ENCODE data around the gene PBXIP1.
A peak's percentile ranks its signal among the peaks of the same experiment; 100 is the strongest.
"Not testable (repeated sequence)": the region's sequence is repeated elsewhere in the genome, so short reads cannot be mapped to it uniquely, and the experiment has no call there.

Gene PBXIP1

DNA sequence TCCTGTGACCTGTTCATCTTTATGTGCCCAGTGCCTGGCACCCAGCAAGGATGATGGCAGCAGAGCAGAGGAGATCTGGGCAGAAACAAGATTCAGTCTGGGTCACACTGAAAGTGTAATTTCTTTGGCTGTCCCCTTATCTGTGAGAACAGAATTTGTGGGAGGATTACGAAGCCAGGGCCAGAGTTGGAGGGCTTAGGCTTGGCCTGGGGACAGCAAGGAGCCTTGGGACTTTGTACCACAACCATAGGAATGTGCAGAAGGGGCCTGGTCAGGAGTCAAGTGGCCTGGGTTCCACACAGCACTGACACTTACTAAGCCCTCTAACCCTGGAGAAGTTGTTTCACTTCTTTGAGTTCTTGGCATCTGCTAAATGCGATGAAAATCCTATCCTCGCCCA, 32.2 kb downstream of the PBXIP1 start:
- H3K4me3 ChIP-seq (ENCODE audit: low read length): no peak overlapping the region
- H3K9me3 ChIP-seq (ENCODE audit: control insufficient read depth, low read length): no peaks in the 10 kb centered on the region
- no peak for DNase-seq (ENCODE audit: low read depth)
- no peaks in the 10 kb centered on the region for H3K4me1 ChIP-seq (ENCODE audit: control insufficient read depth, insufficient read depth, low read length)
- H3K9ac ChIP-seq (ENCODE audit: low read length): no peak overlapping the region
- peaks cover 43% of the 10 kb centered on the region for H3K36me3 ChIP-seq (ENCODE audit: control insufficient read depth, insufficient read depth, low read length, severe bottlenecking)
- H3K27me3 ChIP-seq (replicated peaks; ENCODE audit: control insufficient read depth, insufficient read depth, low read length): no peaks in the 10 kb centered on the region

DNA sequence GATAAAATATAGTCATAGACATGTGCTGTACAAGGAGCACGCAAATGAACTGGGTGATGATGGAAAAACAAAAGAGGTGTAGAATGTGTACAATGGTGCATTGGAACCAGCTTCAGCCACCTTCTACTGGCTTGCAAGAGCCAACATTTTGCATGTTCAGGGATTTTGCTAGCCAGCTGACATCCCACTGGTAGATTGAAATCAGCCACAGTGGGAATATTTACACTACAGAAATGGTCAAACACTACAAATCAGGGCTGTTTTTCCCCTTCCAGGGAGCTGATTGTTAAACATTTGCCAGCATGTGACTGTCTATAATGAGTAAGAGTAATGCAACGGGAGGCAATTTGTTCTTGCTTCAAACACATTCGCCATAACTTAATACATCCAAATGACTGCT, 42.6 kb downstream of the PBXIP1 start:
- Histone ChIP-seq H3K4me1 (ENCODE audit: control insufficient read depth, insufficient read depth, low read length) (no peaks in the 10 kb centered on the region), H3K9me3 (ENCODE audit: control insufficient read depth, low read length) (peaks cover 14% of the 10 kb centered on the region), H3K9ac (ENCODE audit: low read length) (no peak overlapping the region), H3K4me3 (ENCODE audit: low read length) (no peak overlapping the region), H3K36me3 (ENCODE audit: control insufficient read depth, insufficient read depth, low read length, severe bottlenecking) (no peaks in the 10 kb centered on the region), H3K27me3 (replicated peaks; ENCODE audit: control insufficient read depth, insufficient read depth, low read length) (no peaks in the 10 kb centered on the region)
- DNase-seq (ENCODE audit: low read depth): no peak

DNA sequence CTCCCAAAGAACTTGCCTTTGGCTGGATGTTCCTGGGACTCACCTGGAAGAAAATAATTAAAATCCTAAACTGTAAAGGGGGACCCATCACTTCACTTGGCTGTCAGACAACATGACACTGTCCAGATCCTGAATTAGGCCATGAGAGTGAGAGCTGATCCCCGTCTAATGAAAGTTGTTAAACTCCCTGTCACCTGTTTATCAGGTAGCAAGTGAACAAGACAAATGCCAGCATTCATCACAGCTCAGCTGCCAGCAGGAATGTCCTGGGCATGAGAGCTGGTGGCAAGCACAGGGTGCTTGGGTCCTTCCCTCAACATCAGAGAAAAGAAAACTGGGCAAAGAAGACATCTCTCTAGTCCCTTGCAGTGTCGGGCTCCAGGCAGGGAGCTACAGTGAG, 43.1 kb downstream of the PBXIP1 start:
- no peak overlapping the region for H3K9ac ChIP-seq (ENCODE audit: low read length)
- H3K27me3 ChIP-seq (replicated peaks; ENCODE audit: control insufficient read depth, insufficient read depth, low read length): no peaks in the 10 kb centered on the region
- H3K9me3 ChIP-seq (ENCODE audit: control insufficient read depth, low read length): peaks cover 18% of the 10 kb centered on the region
- no peak overlapping the region for H3K4me3 ChIP-seq (ENCODE audit: low read length)
- no peaks in the 10 kb centered on the region for H3K4me1 ChIP-seq (ENCODE audit: control insufficient read depth, insufficient read depth, low read length)
- no peak for DNase-seq (ENCODE audit: low read depth)
- H3K36me3 ChIP-seq (ENCODE audit: control insufficient read depth, insufficient read depth, low read length, severe bottlenecking): no peaks in the 10 kb centered on the region

DNA sequence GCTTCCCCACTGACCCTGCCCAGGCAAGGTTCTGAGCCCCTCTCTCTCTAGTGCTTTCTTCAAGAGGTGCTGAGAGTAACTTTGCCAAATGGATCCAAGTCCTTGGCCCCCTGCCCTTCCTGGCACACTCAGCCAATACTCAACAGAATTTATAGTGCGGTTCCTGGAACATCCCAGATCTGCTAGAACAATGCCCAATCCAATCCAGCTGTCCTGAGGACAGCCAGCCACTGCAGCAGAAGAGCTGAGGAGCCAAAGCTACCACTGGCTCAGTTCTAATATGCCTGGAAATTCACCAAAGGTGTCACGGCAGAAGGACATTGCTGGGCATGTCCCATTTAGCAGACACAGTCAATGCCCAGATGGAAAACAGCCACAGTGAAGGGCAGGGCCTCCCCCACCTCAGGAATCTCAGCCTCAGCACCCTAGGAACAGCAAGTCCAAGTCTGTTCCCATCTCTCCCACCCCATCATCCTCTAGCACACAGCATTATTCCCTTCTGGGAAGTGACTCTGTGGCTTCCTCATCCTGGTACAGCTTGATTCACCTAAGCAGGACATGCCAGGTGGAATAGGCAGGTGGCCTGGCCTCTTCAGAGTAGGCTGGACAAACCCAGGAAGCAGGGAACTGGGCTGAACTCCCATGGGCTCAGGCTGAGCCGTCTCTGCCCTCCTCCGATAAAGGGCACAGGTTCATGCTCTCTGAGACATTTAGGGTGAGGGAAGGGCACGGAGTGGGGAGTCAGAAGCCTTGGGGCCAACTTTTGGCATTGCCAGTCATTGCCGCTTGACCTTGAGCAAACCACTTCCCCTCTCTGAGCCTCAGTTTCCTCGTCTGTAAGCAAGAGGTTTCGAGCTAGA, 44.0 kb downstream of the PBXIP1 start:
- H3K9ac ChIP-seq (ENCODE audit: low read length): no peak overlapping the region
- H3K36me3 ChIP-seq (ENCODE audit: control insufficient read depth, insufficient read depth, low read length, severe bottlenecking): no peaks in the 10 kb centered on the region
- no peaks in the 10 kb centered on the region for H3K4me1 ChIP-seq (ENCODE audit: control insufficient read depth, insufficient read depth, low read length)
- H3K4me3 ChIP-seq (ENCODE audit: low read length): no peak overlapping the region
- H3K9me3 ChIP-seq (ENCODE audit: control insufficient read depth, low read length): peaks cover 20% of the 10 kb centered on the region
- no peaks in the 10 kb centered on the region for H3K27me3 ChIP-seq (replicated peaks; ENCODE audit: control insufficient read depth, insufficient read depth, low read length)
- DNase-seq (ENCODE audit: low read depth): no peak

DNA sequence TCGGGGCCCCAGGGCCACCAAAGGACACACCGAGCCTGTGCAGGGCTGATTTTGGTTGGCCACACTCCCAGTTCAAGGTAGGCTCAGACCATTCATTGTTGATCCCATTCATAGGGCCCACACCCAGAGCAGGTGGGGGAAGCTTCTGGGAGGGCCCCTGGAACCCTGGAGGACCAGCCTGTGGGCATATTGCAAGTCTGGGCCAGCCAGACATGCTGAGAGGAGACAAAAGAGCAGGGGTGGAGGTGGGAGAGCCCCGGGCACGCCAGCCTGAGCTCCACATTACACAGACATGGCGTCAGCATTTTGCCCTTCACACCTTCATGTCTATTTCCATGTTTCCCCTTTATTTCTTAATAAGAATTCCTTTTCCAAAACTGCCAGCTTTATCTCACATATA, 45.0 kb downstream of the PBXIP1 start:
- no peaks in the 10 kb centered on the region for H3K4me1 ChIP-seq (ENCODE audit: control insufficient read depth, insufficient read depth, low read length)
- no peak overlapping the region for H3K9ac ChIP-seq (ENCODE audit: low read length)
- no peaks in the 10 kb centered on the region for H3K27me3 ChIP-seq (replicated peaks; ENCODE audit: control insufficient read depth, insufficient read depth, low read length)
- no peaks in the 10 kb centered on the region for H3K36me3 ChIP-seq (ENCODE audit: control insufficient read depth, insufficient read depth, low read length, severe bottlenecking)
- peaks cover 20% of the 10 kb centered on the region for H3K9me3 ChIP-seq (ENCODE audit: control insufficient read depth, low read length)
- no peak overlapping the region for H3K4me3 ChIP-seq (ENCODE audit: low read length)
- no peak for DNase-seq (ENCODE audit: low read depth)

DNA sequence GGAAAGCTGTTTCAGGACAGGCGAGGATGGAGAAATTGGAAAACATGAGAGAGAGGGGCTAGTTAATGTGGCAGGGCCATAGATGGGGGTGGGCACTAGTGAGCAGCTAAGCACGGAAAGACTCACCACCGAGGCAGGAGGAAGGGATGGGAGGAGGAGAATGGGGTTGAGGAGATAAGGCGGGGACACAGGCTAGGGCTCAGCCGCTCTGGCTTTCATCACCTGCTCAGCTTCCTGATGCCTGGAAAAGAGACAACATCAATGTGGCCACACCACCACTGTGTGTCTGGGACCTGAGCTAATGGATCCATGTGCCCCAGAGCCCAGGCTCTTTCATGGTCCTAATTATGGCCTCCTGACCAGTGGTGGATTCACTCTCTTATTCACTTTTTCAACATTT, 47.0 kb downstream of the PBXIP1 start:
- Histone ChIP-seq H3K4me3 (ENCODE audit: low read length) (no peak overlapping the region), H3K36me3 (ENCODE audit: control insufficient read depth, insufficient read depth, low read length, severe bottlenecking) (no peaks in the 10 kb centered on the region), H3K27me3 (replicated peaks; ENCODE audit: control insufficient read depth, insufficient read depth, low read length) (no peaks in the 10 kb centered on the region), H3K9ac (ENCODE audit: low read length) (no peak overlapping the region), H3K9me3 (ENCODE audit: control insufficient read depth, low read length) (peaks cover 20% of the 10 kb centered on the region), H3K4me1 (ENCODE audit: control insufficient read depth, insufficient read depth, low read length) (no peaks in the 10 kb centered on the region)
- DNase-seq (ENCODE audit: low read depth): no peak

DNA sequence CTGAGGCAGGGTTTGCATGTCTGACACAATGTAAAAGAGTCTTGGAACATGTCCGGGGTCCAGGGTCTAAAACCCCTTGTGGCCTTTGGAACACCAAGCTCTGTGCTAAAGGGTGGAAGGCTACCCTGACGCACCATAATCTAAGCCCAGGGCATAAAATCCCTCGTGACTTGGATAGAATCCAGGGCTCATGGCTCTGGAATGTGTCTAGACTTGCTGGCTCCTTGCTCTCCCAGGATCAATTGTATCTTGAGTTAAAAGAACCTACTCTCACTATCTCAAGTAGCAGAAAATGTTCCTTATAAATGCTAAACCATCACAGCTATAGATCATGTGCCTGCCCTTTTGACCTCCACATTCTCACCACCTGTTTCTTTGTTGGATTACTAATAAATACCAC, 47.8 kb downstream of the PBXIP1 start:
- not testable (repeated sequence) for H3K9ac ChIP-seq (ENCODE audit: low read length); H3K36me3 ChIP-seq (ENCODE audit: control insufficient read depth, insufficient read depth, low read length, severe bottlenecking); H3K4me3 ChIP-seq (ENCODE audit: low read length); H3K4me1 ChIP-seq (ENCODE audit: control insufficient read depth, insufficient read depth, low read length); H3K27me3 ChIP-seq (replicated peaks; ENCODE audit: control insufficient read depth, insufficient read depth, low read length); DNase-seq (ENCODE audit: low read depth)
- peaks cover 20% of the 10 kb centered on the region for H3K9me3 ChIP-seq (ENCODE audit: control insufficient read depth, low read length)

DNA sequence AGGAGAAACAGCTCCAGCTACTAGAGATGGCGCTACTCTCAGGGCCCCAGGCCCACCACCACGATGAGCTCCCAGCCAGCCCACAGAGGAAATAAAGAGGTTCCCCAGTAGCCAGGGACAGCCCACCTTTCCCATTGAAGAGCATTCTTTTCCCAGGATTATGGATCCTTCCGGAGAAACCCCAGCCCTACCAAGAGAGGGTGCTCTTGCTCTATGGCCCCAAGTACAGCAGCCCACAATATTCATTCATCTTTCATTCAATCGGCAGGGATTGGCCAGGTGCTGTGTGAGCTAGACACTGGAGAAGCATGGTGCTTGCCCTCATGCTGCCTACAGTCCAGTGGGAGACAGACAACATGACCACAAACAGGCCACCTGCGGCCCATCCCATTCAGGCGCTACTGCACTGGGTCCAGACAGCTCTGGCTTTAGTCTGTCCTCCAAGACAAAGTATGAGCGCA, 49.2 kb downstream of the PBXIP1 start:
- Histone ChIP-seq H3K4me1 (ENCODE audit: control insufficient read depth, insufficient read depth, low read length) (no peaks in the 10 kb centered on the region), H3K4me3 (ENCODE audit: low read length) (no peak overlapping the region)
- DNase-seq (ENCODE audit: low read depth): no peak

DNA sequence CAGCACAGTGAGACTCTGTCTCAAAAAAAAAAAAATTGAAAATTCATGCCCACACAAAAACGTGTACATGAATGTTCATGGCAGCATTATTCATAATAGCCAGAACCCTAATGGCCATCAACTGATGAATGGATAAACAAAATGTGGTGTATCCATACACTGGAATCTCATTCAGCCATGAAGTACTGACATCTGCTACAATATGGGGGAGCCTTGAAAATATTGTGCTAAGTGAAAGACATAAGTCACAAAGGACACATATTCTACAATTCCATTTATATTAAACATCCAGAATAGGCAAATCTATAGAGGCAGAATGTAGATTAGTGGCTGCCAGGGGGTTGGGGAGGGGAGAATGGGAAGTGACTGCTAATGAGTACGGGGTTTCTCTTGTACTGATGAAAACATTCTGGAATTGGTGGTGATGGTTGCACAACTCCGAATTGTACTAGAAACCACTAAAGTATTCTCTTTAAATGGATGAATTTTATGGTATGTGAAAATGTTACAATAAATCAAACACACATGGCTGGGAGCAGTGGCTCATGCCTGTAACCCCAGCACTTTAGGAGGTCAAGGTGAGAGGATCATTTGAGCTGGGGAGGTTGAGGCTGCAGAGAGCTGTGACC, 52.8 kb downstream of the PBXIP1 start:
- Histone ChIP-seq H3K4me3 (ENCODE audit: low read length) (no peak overlapping the region), H3K9me3 (ENCODE audit: control insufficient read depth, low read length) (peaks cover 5% of the 10 kb centered on the region), H3K4me1 (ENCODE audit: control insufficient read depth, insufficient read depth, low read length) (no peaks in the 10 kb centered on the region), H3K27me3 (replicated peaks; ENCODE audit: control insufficient read depth, insufficient read depth, low read length) (no peaks in the 10 kb centered on the region), H3K9ac (ENCODE audit: low read length) (no peak overlapping the region), H3K36me3 (ENCODE audit: control insufficient read depth, insufficient read depth, low read length, severe bottlenecking) (no peaks in the 10 kb centered on the region)
- peak; percentile 53 for DNase-seq (ENCODE audit: low read depth)

More for the DNA sequence above, 49.2 kb downstream of the PBXIP1 start:
- Histone ChIP-seq H3K36me3 (ENCODE audit: control insufficient read depth, insufficient read depth, low read length, severe bottlenecking) (no peaks in the 10 kb centered on the region), H3K9ac (ENCODE audit: low read length) (no peak overlapping the region), H3K27me3 (replicated peaks; ENCODE audit: control insufficient read depth, insufficient read depth, low read length) (no peaks in the 10 kb centered on the region), H3K9me3 (ENCODE audit: control insufficient read depth, low read length) (peaks cover 20% of the 10 kb centered on the region)

DNA sequence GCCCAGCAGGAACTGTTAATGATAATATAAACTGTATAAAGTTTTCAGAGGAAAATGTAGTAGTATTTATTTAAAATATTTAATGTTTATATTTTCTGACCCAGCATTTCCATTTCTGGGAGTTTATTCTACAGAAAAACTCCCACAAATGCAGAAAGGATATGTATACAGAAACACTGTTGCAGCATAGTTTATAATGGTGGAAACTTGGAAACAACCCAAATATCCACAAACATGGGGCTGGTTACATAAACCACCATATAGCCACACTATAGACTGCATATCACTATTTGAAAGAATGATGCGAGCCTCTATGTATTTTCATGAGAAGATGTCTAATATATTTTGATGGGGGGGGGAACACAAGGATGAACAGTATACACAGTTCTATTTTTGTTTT, 54.3 kb downstream of the PBXIP1 start:
- H3K9me3 ChIP-seq (ENCODE audit: control insufficient read depth, low read length): no peaks in the 10 kb centered on the region
- no peak overlapping the region for H3K9ac ChIP-seq (ENCODE audit: low read length)
- no peak for DNase-seq (ENCODE audit: low read depth)
- no peaks in the 10 kb centered on the region for H3K4me1 ChIP-seq (ENCODE audit: control insufficient read depth, insufficient read depth, low read length)
- no peaks in the 10 kb centered on the region for H3K36me3 ChIP-seq (ENCODE audit: control insufficient read depth, insufficient read depth, low read length, severe bottlenecking)
- H3K4me3 ChIP-seq (ENCODE audit: low read length): no peak overlapping the region
- peaks cover 7% of the 10 kb centered on the region for H3K27me3 ChIP-seq (replicated peaks; ENCODE audit: control insufficient read depth, insufficient read depth, low read length)

DNA sequence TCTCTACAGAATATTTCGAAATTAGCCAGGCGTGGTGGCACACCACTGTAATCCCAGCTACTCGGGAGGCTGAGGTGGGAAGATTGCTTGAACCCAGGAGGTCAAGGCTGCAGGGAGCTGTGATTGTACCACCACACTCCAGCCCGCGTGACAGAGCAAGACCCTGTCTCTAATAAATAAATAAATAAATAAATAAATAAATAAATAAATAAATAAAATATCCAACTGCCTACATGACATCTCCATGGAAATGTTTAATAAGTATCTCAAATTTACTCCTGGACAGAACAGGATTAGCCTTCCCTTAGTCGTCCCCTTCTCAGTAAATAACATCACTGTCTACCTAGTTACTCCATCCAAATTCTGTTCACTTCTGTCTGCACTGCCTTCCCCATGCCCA, 56.9 kb downstream of the PBXIP1 start:
- no peak overlapping the region for H3K9ac ChIP-seq (ENCODE audit: low read length)
- no peak for DNase-seq (ENCODE audit: low read depth)
- no peaks in the 10 kb centered on the region for H3K36me3 ChIP-seq (ENCODE audit: control insufficient read depth, insufficient read depth, low read length, severe bottlenecking)
- H3K9me3 ChIP-seq (ENCODE audit: control insufficient read depth, low read length): no peaks in the 10 kb centered on the region
- H3K4me1 ChIP-seq (ENCODE audit: control insufficient read depth, insufficient read depth, low read length): peaks cover 9% of the 10 kb centered on the region
- peaks cover 7% of the 10 kb centered on the region for H3K27me3 ChIP-seq (replicated peaks; ENCODE audit: control insufficient read depth, insufficient read depth, low read length)
- H3K4me3 ChIP-seq (ENCODE audit: low read length): no peak overlapping the region

Measured in adipocyte (in vitro differentiated cells).